Activated CD4-positive, alpha-beta T cell treated with anti-CD3 and anti-CD28 coated beads, Interleukin-2, amount 10 ng/mL, durations not matched to agents 7 days and 5 days (primary cell): Measurements from ENCODE around the gene ELFN1. TPM values are rescaled to one million over a fixed set of nuclear protein-coding genes. Genes with fewer than 3 reads are reported as not detected.

Source experiments
- CTCF ChIA-PET: fragments of 350-600 bp; sonication (Branson Sonifier 250); formaldehyde crosslinking; loops from one replicate; lab custom pipeline; 2021; ENCODE audit warnings: antibody characterized with exemption; lab: Charles Lee
- POLR2A ChIA-PET: fragments of 350-600 bp; sonication (Branson Sonifier 250); formaldehyde crosslinking; loops from one replicate; lab custom pipeline; 2021; ENCODE audit warnings: antibody characterized with exemption; lab: Charles Lee
- DNase-seq: peaks from one replicate; pipeline ENCODE4 v3.0.0-alpha.2; 2020
- H3K27ac Mint-ChIP-seq: one replicate; pipeline ENCODE4 v1.8.0; 2021; ENCODE audit warnings: mild to moderate bottlenecking, moderate library complexity, mixed read lengths
- H3K27me3 Mint-ChIP-seq: one replicate; pipeline ENCODE4 v1.8.0; 2021; ENCODE audit warnings: mixed read lengths
- H3K36me3 Mint-ChIP-seq: one replicate; pipeline ENCODE4 v1.8.0; 2021; ENCODE audit warnings: low read depth, mixed read lengths
- H3K4me1 Mint-ChIP-seq: one replicate; pipeline ENCODE4 v1.8.0; 2021; ENCODE audit warnings: mixed read lengths
- H3K4me3 Mint-ChIP-seq: one replicate; pipeline ENCODE4 v1.8.0; 2021; ENCODE audit warnings: mild to moderate bottlenecking, moderate library complexity, mixed read lengths
- H3K9me3 Mint-ChIP-seq: one replicate; pipeline ENCODE4 v1.8.0; 2021; ENCODE audit warnings: mixed read lengths
- total RNA-seq, 2 experiments: library from RNA; stranded (reverse); gene quantifications; one replicate each; pipeline ENCODE4 v1.2.3, GENCODE V29; 2021

The ELFN1 gene
- total RNA-seq, 2 experiments from 2014 or later, result 0.07 TPM; not detected in 1

GRCh38 chr7:1733206-1733907 lies 63.3 kb downstream of the ELFN1 start:
- Mint-ChIP-seq H3K36me3 (no peaks in the 10 kb centered on the region), H3K4me1 (peaks cover 4% of the 10 kb centered on the region), H3K27ac (no peak overlapping the region), H3K27me3 (peaks cover 3% of the 10 kb centered on the region), H3K4me3 (no peak overlapping the region), H3K9me3 (no peaks in the 10 kb centered on the region)
- DNase-seq, result no peak
- ChIA-PET POLR2A (no interaction called here), CTCF (no interaction called here)

- Mint-ChIP-seq H3K27ac (no peak overlapping the region), H3K36me3 (no peaks in the 10 kb centered on the region), H3K27me3 (peaks cover 3% of the 10 kb centered on the region), H3K4me3 (no peak overlapping the region), H3K9me3 (no peaks in the 10 kb centered on the region), H3K4me1 (peaks cover 9% of the 10 kb centered on the region)
- ChIA-PET POLR2A (no interaction called here), CTCF (no interaction called here)
- no peak for DNase-seq
Observed at GRCh38 chr7:1733908-1734730, 64.0 kb downstream of the ELFN1 start.

- Mint-ChIP-seq H3K4me1 (peaks cover 9% of the 10 kb centered on the region), H3K9me3 (no peaks in the 10 kb centered on the region), H3K4me3 (no peak overlapping the region), H3K27me3 (peaks cover 3% of the 10 kb centered on the region), H3K36me3 (no peaks in the 10 kb centered on the region), H3K27ac (no peak overlapping the region)
- DNase-seq, result no peak
- ChIA-PET POLR2A (no interaction called here), CTCF (no interaction called here)
Observed at GRCh38 chr7:1735262-1735661, 65.2 kb downstream of the ELFN1 start.

GRCh38 chr7:1735806-1736483 lies 65.9 kb downstream of the ELFN1 start:
- Mint-ChIP-seq H3K9me3 (no peaks in the 10 kb centered on the region), H3K4me1 (peaks cover 9% of the 10 kb centered on the region), H3K27ac (no peak overlapping the region), H3K4me3 (no peak overlapping the region), H3K36me3 (no peaks in the 10 kb centered on the region), H3K27me3 (peaks cover 3% of the 10 kb centered on the region)
- POLR2A ChIA-PET, result no interaction called here
- CTCF ChIA-PET, result no interaction called here
- DNase-seq, result no peak

- no peaks in the 10 kb centered on the region for H3K9me3 Mint-ChIP-seq
- CTCF ChIA-PET, result no interaction called here
- no peaks in the 10 kb centered on the region for H3K36me3 Mint-ChIP-seq
- DNase-seq, result no peak
- no peak overlapping the region for H3K4me3 Mint-ChIP-seq
- H3K27me3 Mint-ChIP-seq, result peaks cover 3% of the 10 kb centered on the region
- H3K27ac Mint-ChIP-seq, result no peak overlapping the region
- POLR2A ChIA-PET, result no interaction called here
- H3K4me1 Mint-ChIP-seq, result peaks cover 11% of the 10 kb centered on the region
Observed at GRCh38 chr7:1736484-1736817, 66.4 kb downstream of the ELFN1 start.

GRCh38 chr7:1736830-1737229 lies 66.8 kb downstream of the ELFN1 start:
- Mint-ChIP-seq H3K27me3 (peaks cover 3% of the 10 kb centered on the region), H3K4me1 (peaks cover 15% of the 10 kb centered on the region), H3K36me3 (no peaks in the 10 kb centered on the region), H3K9me3 (no peaks in the 10 kb centered on the region), H3K4me3 (no peak overlapping the region), H3K27ac (no peak overlapping the region)
- ChIA-PET CTCF (no interaction called here), POLR2A (no interaction called here)
- no peak for DNase-seq

GRCh38 chr7:1737523-1737922 lies 67.4 kb downstream of the ELFN1 start:
- H3K4me3 Mint-ChIP-seq, result no peak overlapping the region
- peaks cover 3% of the 10 kb centered on the region for H3K27me3 Mint-ChIP-seq
- H3K36me3 Mint-ChIP-seq, result no peaks in the 10 kb centered on the region
- no peak overlapping the region for H3K27ac Mint-ChIP-seq
- no peak for DNase-seq
- peaks cover 18% of the 10 kb centered on the region for H3K4me1 Mint-ChIP-seq
- ChIA-PET POLR2A (no interaction called here), CTCF (interaction anchor here (1.2 kb wide), 1 partner anchor 511 kb away, joined by 3 read pairs; no protein-coding TSS in a partner anchor)
- H3K9me3 Mint-ChIP-seq, result no peaks in the 10 kb centered on the region

- CTCF ChIA-PET, result interaction anchor here (1.2 kb wide), 1 partner anchor 510 kb away, joined by 3 read pairs; no protein-coding TSS in a partner anchor
- POLR2A ChIA-PET, result no interaction called here
- no peak overlapping the region for H3K27ac Mint-ChIP-seq
Observed at GRCh38 chr7:1737956-1738355, 67.9 kb downstream of the ELFN1 start.

GRCh38 chr7:1738511-1738910 lies 68.4 kb downstream of the ELFN1 start:
- Mint-ChIP-seq H3K4me3 (peak overlapping the region; percentile 39), H3K4me1 (peaks cover 22% of the 10 kb centered on the region), H3K9me3 (no peaks in the 10 kb centered on the region), H3K27ac (peak overlapping the region; percentile 14), H3K36me3 (no peaks in the 10 kb centered on the region), H3K27me3 (peaks cover under 1% of the 10 kb centered on the region)
- no peak for DNase-seq
- POLR2A ChIA-PET, result no interaction called here
- CTCF ChIA-PET, result interaction anchor here (1.2 kb wide), 1 partner anchor 510 kb away, joined by 3 read pairs; no protein-coding TSS in a partner anchor

More at GRCh38 chr7:1737956-1738355, 67.9 kb downstream of the ELFN1 start:
- H3K27me3 Mint-ChIP-seq, result peaks cover 3% of the 10 kb centered on the region
- H3K9me3 Mint-ChIP-seq, result no peaks in the 10 kb centered on the region
- H3K4me3 Mint-ChIP-seq, result no peak overlapping the region
- DNase-seq, result no peak
- H3K36me3 Mint-ChIP-seq, result no peaks in the 10 kb centered on the region
- peaks cover 22% of the 10 kb centered on the region for H3K4me1 Mint-ChIP-seq

GRCh38 chr7:1738956-1739355 lies 68.9 kb downstream of the ELFN1 start:
- POLR2A ChIA-PET, result no interaction called here
- no peaks in the 10 kb centered on the region for H3K27me3 Mint-ChIP-seq
- no peaks in the 10 kb centered on the region for H3K9me3 Mint-ChIP-seq
- CTCF ChIA-PET, result no interaction called here
- no peak overlapping the region for H3K27ac Mint-ChIP-seq
- no peak overlapping the region for H3K4me3 Mint-ChIP-seq
- peaks cover 22% of the 10 kb centered on the region for H3K4me1 Mint-ChIP-seq
- DNase-seq, result no peak
- no peaks in the 10 kb centered on the region for H3K36me3 Mint-ChIP-seq

- ChIA-PET CTCF (no interaction called here), POLR2A (no interaction called here)
- no peaks in the 10 kb centered on the region for H3K27me3 Mint-ChIP-seq
- H3K27ac Mint-ChIP-seq, result no peak overlapping the region
- DNase-seq, result no peak
- no peaks in the 10 kb centered on the region for H3K9me3 Mint-ChIP-seq
- no peaks in the 10 kb centered on the region for H3K36me3 Mint-ChIP-seq
- peaks cover 22% of the 10 kb centered on the region for H3K4me1 Mint-ChIP-seq
- no peak overlapping the region for H3K4me3 Mint-ChIP-seq
Observed at GRCh38 chr7:1739593-1739992, 69.5 kb downstream of the ELFN1 start.

- Mint-ChIP-seq H3K9me3 (no peaks in the 10 kb centered on the region), H3K27ac (no peak overlapping the region), H3K4me1 (peaks cover 22% of the 10 kb centered on the region), H3K27me3 (no peaks in the 10 kb centered on the region), H3K4me3 (no peak overlapping the region), H3K36me3 (no peaks in the 10 kb centered on the region)
- CTCF ChIA-PET, result interaction anchor here (0.6 kb wide), 1 partner anchor 388 kb away, joined by 3 read pairs; no protein-coding TSS in a partner anchor
- no peak for DNase-seq
- POLR2A ChIA-PET, result no interaction called here
Observed at GRCh38 chr7:1740214-1740613, 70.1 kb downstream of the ELFN1 start.

GRCh38 chr7:1741246-1741645 lies 71.2 kb downstream of the ELFN1 start:
- Mint-ChIP-seq H3K4me3 (no peak overlapping the region), H3K9me3 (no peaks in the 10 kb centered on the region), H3K27ac (no peak overlapping the region), H3K36me3 (no peaks in the 10 kb centered on the region), H3K4me1 (peaks cover 22% of the 10 kb centered on the region), H3K27me3 (no peaks in the 10 kb centered on the region)
- ChIA-PET POLR2A (no interaction called here), CTCF (interaction anchor here (0.5 to 0.6 kb wide), 2 partner anchors 10 to 929 kb away, joined by 3 to 5 read pairs; no protein-coding TSS in a partner anchor)
- DNase-seq, result no peak
